GM18498 (cell line): Measurements from ENCODE around the gene ARX.

Experiments
- ATAC-seq: cut with Tn5 transposase; IDR thresholded peaks from one replicate; pipeline ENCODE4 v1.9.1; 2021; ENCODE audit warnings: mild to moderate bottlenecking, moderate library complexity; ENCODE audit not compliant: unreplicated experiment

ARX gene

DNA sequence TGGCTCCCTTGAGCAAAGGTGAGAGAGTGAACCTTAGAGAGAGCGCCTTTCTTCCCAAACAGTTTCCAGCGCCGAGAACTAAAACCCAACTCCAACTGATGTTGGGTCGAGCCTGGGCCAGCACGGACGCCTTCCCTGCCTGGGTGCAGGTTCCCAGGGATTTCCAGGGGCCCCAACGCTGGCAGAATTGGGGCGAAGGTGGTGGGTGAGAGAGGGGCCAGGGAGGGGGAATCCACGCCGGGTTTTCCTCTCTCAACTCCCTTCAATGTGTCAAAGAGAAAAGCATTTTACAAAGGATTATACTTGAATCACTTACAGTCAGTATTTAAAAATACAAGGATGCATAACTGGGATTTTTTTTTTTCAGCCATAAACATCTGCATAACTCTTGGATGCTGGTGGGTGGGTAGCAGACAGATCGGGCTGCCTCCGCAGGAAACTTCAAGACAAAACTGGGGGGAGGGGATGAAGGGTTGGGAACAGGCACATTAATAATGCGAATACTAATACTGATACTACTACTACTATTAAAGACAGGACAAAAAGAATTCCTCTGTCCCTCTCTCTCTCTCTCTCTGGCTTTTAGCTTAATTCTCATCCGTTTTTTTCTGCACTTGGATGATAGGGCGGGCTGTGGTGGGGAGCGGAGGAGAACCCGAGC is 1.3 kb upstream of the ARX start:
- no peak for ATAC-seq

DNA sequence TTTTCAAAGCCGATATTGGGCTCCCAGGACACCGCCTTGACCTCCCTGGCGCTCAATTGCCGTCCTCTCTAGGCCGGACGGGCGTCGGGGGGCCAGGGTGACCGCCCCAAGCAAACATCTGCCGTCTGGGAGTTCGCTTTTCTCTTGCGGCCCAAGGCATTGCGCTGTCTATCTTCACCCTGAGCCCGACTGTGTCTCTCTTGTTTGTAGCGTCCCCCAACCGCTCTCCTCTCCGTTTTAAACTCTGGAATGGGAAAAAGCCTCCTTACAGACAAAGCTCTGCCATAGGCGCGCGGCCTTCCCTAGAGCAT is 551 bp upstream of the ARX start:
- no peak for ATAC-seq

DNA sequence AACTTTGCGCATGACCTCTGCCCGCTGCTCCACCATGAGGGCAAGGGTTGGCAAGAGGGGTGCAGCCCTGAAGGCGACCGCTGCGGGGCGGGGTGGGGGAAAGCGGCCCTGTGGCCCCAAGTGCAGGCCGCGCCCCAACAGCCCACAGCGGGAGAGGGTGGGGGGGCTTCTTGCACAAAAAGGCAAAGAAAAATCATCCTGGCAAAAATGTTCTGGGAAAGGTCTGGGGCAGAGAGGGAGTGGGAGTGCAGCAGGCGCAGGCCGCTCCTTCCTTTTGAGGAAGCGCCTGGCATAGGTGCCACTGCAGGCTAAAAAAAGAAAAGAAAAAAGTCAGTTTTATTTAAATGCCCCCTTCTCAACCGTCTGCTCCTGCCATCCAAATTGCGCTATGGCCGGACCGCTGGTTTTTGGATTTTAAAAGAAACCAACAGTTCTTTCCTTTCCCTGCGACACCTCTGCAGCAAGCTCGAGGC is 1.4 kb downstream of the ARX start:
- ATAC-seq = no peak

DNA sequence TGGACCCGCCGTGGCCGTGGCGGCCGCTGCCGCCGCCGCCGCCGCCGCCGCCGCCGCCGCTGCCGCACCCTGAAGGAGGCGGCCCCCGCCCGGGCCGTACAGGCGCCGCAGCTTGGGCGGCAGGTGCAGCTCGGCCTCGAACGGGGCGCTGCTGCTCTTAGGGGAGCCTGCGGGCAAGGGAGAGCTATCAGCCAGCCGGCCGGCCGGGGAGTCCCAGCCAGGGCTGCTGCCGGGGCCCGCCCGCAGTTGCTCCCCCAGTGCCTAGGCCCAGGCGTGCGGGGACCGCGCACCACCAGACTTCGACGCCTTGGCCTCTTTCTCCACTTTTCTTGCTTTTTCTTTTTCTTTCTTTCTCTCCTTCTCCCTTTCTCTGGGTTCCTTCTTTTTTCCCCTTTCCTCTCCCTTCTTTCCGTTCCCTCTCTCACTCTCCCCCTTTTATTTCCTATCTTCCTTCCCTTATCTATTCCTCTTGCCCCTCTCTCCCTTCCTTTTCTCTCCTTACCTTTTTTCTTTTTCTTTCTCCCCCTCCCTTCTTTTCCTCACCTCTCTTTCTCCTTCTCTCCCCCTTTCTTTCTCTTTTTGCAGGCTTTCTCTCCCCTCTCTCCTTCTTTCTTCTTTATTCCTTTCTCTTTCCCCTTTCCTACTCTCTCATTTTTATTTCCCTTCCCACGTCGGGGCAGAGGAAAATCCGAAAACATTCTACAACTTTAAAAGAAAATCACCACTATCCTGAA is 2.0 kb downstream of the ARX start:
- ATAC-seq = peak; percentile 43

DNA sequence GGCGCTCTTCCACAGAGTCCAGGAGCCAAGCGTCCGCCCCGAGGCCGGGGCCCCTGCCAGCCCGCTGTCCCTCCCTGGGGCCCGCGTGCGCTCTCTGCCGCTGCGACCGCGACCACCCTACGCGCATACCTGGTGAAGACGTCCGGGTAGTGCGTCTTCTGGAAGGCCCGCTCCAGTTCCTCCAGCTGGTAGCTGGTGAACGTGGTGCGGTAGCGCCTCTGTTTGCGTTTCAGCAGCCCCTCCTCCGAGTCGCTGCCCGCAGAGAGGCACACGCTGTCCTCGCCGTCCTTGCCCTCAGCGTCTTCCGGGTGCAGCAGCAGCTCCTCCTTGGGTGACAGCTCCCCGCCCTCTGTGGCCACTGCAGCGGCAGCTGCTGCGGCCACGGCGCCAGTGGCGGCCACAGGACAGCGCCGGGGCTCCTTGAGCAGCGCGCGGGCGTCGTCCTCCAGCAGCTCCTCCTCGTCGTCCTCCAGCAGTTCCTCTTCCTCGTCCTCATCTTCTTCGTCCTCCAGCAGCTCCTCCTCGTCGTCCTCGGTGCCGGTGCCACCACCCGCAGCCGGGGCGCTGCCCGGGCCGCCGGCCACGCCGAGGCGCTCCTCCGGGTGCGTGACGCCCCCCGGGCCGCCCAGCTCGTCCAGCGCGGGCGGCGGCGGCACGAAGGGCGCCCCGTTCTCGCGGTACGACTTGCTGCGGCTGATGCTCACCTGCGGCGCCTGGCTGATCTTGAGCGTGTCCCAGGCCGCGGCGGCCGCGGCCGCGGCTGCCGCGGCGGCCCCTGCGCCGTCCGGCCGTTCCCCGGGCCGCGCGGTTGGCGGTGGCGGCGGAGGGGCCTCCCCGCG is 2.8 kb downstream of the ARX start:
- peak; percentile 37 for ATAC-seq

DNA sequence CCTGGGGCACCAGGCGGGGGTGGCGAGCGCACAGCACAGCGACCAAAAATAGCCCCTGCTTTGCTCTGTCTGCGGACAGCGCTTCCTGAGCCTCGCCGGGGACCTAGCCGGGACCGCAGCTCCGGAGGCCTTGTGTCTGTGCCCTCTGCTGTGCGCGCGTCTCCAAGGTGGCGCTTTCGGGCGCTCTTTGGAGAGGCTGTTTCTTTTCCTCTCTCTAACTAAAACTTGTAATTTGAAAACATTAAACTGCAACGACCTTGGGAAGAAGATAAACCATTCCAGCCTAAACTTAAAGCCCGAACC is 3.4 kb downstream of the ARX start:
- ATAC-seq = no peak

DNA sequence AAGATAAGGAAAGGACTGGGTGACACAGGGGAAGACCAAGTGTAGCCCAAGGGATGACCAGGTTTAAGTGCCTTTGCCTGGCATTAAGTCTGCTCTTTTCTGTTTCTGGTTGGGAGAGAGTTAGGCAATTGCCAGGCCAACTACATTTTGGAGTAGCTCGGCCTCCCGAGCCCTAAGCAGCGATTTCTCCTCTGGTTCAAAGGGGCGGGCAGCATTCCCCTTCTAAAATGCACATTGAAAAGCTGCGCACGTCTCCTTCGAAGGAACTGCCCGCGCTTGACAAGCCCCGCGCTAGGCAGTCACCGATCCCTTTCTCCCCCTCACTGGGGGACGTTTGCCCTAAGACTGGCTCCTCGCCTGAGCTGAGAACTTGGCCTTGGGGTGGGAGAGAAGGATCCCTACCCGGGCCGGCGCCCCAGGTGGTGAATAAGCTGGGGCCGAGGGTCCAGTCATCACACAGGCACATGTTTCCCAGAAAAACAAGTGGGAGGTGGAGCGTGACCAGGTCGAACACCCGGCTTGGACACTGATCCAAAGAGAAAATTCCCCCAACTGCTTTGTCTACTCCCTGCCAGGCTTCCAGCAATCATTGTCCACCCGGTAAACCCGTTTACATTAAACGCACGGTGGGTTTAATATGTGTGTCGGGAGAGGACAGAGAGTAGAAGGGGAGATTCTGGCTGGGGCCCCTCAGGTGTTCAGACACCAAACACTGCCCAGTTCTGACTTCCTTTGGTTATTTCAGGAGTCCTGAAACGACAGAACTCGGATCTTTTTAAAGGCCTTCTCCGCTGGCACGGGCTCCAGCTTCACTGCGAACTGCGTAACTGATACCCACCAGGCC is 4.0 kb downstream of the ARX start:
- ATAC-seq = no peak

DNA sequence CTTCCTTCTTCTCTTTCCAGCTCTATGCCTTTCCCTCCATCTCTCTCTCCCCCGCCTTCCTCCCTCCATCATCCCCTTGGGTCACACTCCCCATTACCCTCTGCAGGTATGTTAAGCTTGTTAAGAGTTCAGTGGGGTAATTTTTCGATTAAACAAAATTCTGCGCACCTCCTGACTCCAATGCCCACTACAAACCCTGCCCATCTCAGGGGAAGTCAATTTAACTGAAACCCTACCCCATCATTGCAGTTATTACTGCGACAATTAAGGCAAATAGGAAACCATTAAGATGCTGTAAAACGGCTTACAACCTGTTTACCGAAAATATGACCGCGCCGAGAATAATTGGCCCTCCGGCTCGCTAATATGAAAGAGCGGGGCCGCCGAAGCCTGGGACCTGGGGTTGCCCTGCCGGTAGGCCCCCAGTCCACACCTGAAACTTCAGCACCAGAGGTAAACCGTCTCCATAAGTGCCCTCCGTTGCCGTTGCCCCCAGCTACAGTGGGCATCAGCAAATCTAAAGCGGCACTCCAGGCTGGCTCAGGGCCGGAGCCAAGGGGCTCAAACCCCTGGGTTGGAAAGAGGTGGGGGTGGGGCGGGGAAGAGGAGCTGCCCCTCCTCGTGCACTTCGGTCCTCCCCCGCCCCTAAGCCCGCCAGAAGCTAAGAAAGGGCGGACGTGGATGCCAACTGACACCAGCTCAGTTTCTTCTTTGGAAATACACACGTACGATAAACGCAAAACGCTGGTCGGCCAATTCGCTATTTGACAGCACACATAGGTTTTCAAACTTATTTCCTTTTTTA is 4.8 kb downstream of the ARX start:
- no peak for ATAC-seq

DNA sequence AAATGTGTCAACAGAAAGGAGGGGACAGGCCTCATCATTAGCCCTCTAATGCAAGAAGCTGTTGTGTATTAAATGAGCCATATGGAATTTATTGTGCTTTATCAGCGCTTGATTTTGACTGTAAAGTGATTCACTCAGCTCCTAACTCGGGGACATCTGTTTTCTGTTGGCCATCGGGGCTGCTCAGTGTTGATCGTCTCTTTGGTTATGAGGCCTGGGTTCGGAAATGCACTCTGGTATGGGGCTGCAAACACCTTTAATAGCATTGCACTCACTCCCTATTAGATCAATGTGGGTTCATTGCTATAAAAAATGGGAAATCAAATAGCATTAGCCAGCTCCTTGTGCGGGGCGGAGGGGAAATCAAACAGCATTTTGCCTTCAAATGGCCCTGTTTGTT is 6.4 kb downstream of the ARX start:
- no peak for ATAC-seq

DNA sequence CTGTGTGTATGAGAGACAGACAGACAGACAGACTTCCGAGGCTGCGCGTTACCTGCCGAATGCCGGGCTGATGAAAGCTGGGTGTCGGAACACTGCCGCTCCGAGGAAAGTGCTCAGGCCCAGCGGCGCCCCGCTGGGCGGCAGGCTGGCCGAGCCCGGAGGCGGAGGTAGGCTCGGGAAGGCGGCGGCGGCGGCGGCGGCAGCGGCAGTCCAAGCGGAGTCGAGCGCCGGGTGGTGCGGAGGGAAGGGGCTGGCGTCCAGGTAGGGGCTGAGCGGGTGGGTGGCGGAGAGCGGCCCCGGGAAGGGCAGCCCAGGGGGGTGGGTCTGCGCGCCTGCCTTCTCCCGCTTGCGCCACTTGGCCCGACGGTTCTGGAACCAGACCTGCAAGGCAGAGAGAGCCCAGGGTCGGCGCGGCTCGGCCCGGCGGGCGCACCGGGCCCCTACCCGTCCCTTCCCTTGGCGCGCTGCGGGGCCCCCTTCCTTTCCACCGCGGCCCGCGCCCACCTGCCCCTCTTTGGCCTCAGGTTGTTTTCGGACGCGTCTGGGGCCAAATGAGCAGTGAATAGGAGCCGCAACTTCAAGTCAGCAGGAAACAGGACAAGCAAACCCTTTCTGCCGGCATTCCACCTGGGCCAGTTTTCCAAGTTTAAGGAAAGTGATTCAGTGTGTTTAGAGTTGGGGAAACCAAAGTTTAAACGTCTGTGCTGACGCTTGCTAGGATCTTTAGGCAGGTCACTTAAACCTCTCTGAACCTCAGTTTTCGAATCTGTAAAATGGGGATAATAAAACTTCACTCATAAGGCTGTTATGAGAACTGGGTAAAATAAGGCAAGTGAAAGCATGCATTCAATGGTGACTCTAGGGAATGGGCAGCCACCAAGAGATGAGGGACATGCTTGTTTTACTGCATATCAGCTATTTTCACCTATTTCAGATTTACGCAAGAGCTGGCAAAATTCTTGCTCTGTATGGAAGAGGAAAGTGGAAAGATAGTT is 8.4 kb downstream of the ARX start:
- ATAC-seq = no peak

DNA sequence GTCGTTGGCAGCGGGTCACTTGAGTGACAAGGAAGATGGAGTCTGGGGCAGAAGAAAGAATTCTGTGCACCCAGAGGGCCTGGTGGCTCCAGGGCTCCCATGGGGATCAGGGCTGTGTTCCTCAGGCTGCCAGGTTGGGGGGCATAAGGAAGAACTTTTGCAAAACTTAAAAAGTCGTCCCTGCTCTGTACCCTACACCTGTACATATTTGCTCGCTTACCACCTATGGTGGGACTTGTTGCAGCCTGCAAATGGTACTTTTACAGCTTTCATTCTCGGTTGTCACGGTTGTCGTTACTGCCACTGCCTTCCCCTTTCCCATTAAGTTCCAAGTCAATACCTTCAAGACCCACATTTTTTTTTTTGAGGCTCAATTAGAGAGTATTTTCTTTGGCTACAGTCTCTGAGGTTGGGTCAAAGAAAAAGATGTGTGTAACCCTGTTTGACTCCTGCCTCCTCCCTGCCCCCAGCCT is 9.1 kb downstream of the ARX start:
- no peak for ATAC-seq

DNA sequence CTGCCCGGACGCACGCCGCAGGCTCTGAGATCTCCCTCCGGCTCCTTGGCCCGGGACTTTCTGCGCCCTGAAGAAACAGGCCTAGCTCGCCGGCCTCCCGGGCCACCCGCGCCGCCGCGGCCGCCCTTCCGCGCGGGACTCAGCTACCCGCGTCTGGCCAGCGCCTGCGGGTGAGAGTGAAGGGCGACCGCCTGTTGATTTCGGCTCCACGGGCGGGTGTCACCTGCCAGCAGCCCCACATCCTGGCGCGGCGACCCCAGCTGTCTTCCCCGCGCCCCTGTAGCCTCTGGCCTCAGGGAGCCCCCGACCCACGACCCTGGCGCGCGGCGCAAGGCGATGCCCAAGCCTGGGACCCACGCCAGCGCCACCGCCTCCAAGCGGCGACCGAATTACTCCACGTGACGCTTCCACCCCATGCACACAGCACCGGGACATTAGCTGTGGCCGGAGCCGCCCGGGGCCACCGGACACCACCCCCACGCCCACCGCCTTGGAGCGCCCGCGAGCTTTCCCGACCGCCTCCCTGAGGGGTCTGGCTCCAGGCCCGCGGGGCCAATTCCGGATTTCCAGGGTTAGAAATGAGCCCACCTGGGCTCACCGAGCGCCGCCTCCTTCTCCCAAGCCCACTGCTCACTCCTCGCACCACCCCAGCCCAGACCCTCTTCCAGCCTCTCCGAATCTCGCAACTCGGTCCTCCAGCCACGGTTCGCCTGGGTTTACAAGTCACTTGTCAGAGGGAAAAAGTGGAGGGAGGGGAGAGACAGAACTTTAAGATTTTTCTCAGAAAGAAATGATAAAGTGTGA is 10.2 kb downstream of the ARX start:
- no peak for ATAC-seq

DNA sequence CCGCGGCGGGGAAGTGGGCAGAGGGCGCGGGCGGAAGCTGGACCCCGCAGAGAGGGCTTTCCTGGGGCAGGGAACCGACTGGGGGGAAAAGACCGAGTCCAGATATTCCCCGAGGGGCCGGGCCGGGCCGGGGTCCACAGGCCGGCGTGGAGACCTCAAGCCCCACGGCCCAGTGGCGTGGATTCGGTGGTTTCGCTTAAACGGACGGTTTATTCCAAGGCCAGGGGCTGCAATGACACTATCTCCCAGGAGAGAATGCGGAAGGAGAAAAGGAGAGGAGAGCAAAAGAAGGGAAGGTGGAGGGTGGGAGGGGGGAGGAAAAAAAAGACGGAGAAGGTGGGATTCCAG is 10.8 kb downstream of the ARX start:
- no peak for ATAC-seq

DNA sequence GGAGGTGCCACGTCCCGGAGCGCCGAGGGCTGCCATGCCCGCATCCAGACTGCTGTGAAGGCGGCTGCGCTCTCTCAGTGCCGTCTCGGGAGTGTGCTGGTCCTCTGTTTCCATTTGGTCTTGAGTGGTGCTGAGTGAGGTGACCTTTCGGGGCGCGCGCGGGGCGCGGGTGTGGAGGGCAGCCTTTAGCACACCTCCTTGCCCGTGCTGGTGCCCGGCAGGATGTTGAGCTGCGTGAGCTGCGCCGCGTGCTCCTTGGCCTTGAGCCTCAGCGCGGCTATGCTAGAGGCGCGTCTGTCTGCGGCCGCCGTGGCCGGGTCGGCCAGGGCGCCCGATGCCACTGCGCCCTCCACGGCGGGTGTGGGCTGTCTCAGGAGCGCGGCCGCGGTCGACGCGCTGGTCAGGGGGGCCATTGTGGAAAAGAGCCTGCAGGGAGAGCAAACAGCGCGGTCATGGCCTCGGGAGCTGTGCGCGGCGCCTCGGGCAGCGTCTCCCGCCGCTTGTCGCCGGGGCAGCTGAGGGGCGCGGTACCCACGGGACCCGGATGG is 11.2 kb downstream of the ARX start:
- ATAC-seq = no peak

DNA sequence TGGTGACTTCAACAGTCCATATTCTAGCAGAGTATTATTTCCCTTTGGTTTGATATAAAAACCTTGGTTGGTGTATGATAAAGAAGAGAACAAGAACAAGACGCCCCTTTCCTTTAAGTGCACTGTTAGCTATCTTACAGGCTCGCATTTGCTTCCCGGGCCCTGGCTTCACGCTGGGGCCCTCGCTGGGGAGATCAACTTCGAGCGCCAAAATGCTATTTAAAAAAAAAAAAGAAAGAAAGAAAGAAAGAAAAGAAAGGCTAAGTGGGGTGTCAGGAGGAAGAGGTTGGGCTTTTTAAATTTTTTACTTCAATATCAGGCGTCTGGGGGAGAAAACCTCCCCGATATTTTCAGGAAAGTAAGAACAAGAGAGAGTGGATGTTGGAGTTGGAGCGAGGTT is 11.7 kb downstream of the ARX start:
- ATAC-seq = no peak

DNA sequence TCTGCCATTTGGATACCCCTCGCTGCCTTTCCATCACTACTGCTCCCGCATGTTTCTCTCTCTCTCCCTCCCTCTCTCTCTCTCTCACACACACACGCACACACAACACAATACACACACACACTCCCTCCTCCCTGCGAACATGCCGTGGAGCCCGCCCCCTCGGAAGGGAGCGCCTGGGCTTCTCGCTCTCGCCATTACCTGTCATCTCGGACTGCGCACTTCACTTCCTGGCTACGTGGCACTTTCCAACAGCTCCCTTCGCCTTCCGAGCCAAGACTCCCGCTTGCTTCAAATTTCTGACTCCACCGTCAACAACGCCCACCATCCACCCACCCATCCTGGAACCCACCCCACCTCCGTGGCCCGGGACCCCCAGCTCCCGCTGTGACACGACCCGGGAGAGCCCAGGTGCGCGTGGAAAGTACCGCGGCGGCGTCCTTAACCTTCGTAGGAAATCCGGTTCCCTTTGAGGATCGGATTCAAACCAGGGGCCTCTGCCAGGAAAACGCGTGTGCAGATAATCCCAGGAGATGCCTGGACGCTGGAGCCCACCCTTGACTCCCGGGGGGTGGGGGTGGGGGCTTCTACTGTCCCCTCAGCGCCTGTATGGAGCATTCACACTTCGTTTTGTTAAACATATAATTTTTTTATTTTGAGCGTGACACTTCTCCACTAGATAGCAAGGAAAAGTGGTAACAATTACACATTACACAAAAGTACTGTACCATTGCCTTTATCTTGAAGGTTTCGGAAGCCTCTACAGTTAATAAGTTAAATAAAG is 12.5 kb downstream of the ARX start:
- ATAC-seq = no peak

DNA sequence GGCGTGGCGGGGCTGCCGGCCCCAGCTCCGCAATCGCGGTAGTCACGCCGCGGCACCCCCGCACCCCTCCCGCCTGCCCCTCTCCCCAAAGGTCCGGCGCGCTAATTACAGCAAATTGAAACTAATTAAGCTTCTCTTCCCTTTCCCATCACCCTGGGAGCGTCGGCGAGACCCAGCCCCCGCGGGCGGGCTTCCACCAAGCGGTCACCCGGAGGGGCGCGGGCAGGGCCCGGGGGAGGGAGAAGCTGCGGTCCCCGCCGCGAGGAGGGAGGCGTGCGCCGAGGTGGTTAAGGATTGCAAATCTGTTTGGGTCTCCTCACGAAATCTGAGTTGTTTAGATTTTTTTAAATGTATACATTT is 13.1 kb downstream of the ARX start:
- ATAC-seq = no peak
